SK-N-SH (cell line): ENCODE data around the gene SLC38A3. TPM values are rescaled to one million over a fixed set of nuclear protein-coding genes. Genes with fewer than 3 reads are reported as not detected.

Experiments
- CTCF ChIA-PET: fragments of 300-600, 350-600 bp; formaldehyde crosslinking; extraction: SDS; loops from one replicate; lab custom pipeline; 2021; lab: Yijun Ruan, JAX
- POLR2A ChIA-PET: fragments of 350-600 bp; sonication (Branson Sonifier 250); formaldehyde crosslinking; extraction: SDS; loops from one replicate; lab custom pipeline; 2020; ENCODE audit warnings: antibody characterized with exemption, inconsistent platforms; lab: Yijun Ruan, JAX
- DNase-seq: peaks from one replicate; pipeline ENCODE4 v3.0.0; 2012
- H2AFZ ChIP-seq: fragments of 200-600 bp; sonication (generic); 2 replicates; pipeline ENCODE4 v1.8.1; 2016; ENCODE audit warnings: antibody characterized with exemption, mild to moderate bottlenecking, low read depth
- H3F3A ChIP-seq: fragments of 200-600 bp; sonication (generic); replicated peaks from 2 replicates; pipeline ENCODE3; 2016; ENCODE audit warnings: antibody characterized with exemption, mild to moderate bottlenecking; ENCODE audit not compliant: insufficient read depth
- H3K27ac ChIP-seq, 2 experiments: fragments of 200-500 bp in 1 of 2; fragments of 200-600 bp in 1 of 2; sonication (Bioruptor generic) in 1 of 2; sonication (generic), shearing (Covaris generic) in 1 of 2; 2 replicates each; pipeline versions ENCODE4 v1.5.1 to v1.6.1; 2014 to 2016; ENCODE audit warnings: low read depth in 2 of 2, inconsistent platforms in 1 of 2, low read length in 1 of 2, mild to moderate bottlenecking in 1 of 2, mixed read lengths in 1 of 2
- H3K27me3 ChIP-seq: fragments of 200-600 bp; sonication (generic), shearing (Covaris generic); 2 replicates; pipeline ENCODE4 v1.6.1; 2016; ENCODE audit warnings: mixed run types; ENCODE audit not compliant: insufficient read depth
- H3K36me3 ChIP-seq, 2 experiments: fragments of 200-500 bp in 1 of 2; fragments of 200-600 bp in 1 of 2; sonication (Bioruptor generic) in 1 of 2; sonication (generic) in 1 of 2; replicated peaks in 1 of 2; 2 replicates each; pipeline versions ENCODE3 to v1.5.1; 2014 to 2016; ENCODE audit warnings: low read length in 1 of 2, mild to moderate bottlenecking in 1 of 2; ENCODE audit not compliant: insufficient read depth in 2 of 2, control insufficient read depth in 1 of 2
- H3K4me1 ChIP-seq, 2 experiments: fragments of 200-500 bp in 1 of 2; fragments of 200-600 bp in 1 of 2; sonication (Bioruptor generic) in 1 of 2; sonication (generic), shearing (Covaris generic) in 1 of 2; 2 replicates each; pipeline versions ENCODE4 v1.5.1 to v1.6.1; 2014 to 2016; ENCODE audit warnings: low read depth in 1 of 2, low read length in 1 of 2, mixed run types in 1 of 2; ENCODE audit not compliant: insufficient read depth in 2 of 2, control insufficient read depth in 1 of 2
- H3K4me2 ChIP-seq: fragments of 200-600 bp; sonication (generic), shearing (Covaris generic); 2 replicates; pipeline ENCODE4 v1.6.1; 2017; ENCODE audit warnings: mixed run types
- H3K4me3 ChIP-seq, 2 experiments: fragments of 200-500 bp in 1 of 2; fragments of 200-600 bp in 1 of 2; sonication (Bioruptor generic) in 1 of 2; sonication (generic), shearing (Covaris generic) in 1 of 2; 2 replicates each; pipeline versions ENCODE4 v1.5.1 to v1.8.1; 2014 to 2016; ENCODE audit warnings: low read depth in 2 of 2, inconsistent platforms in 1 of 2, low read length in 1 of 2, mild to moderate bottlenecking in 1 of 2, mixed read lengths in 1 of 2, moderate library complexity in 1 of 2
- H3K79me2 ChIP-seq: fragments of 200-600 bp; sonication (generic); 2 replicates; pipeline ENCODE4 v1.8.1; 2017; ENCODE audit warnings: mild to moderate bottlenecking; ENCODE audit not compliant: insufficient read depth
- H3K9ac ChIP-seq: fragments of 200-600 bp; sonication (generic); 2 replicates; pipeline ENCODE4 v1.6.1; 2017; ENCODE audit warnings: mixed run types
- H3K9me2 ChIP-seq: fragments of 200-600 bp; sonication (generic); 2 replicates; pipeline ENCODE4 v1.6.1; 2017; ENCODE audit warnings: mixed run types
- H3K9me3 ChIP-seq: fragments of 200-600 bp; sonication (generic); 2 replicates; pipeline ENCODE4 v1.6.1; 2017; ENCODE audit warnings: mixed run types, mild to moderate bottlenecking, moderate library complexity
- H4K20me1 ChIP-seq: fragments of 200-600 bp; sonication (generic); 2 replicates; pipeline ENCODE4 v1.6.1; 2017; ENCODE audit warnings: mild to moderate bottlenecking, mixed run types; ENCODE audit not compliant: insufficient read depth
- CHD2 ChIP-seq: fragments of 150-350 bp; IDR thresholded peaks from 2 replicates; pipeline ENCODE4 v1.6.1; 2018; ENCODE audit warnings: low read length; ENCODE audit not compliant: partially characterized antibody
- EP300 ChIP-seq, 2 experiments: IDR thresholded peaks; 2 replicates each; pipeline versions ENCODE4 v1.4.0 to v1.6.1; 2012; ENCODE audit warnings: borderline replicate concordance in 1 of 2, low read depth in 1 of 2, low read length in 1 of 2
- FOXJ3 ChIP-seq: sonication (generic); formaldehyde crosslinking; IDR thresholded peaks from 2 replicates; pipeline ENCODE4 v1.5.1; 2020; ENCODE audit warnings: mild to moderate bottlenecking, missing genetic modification reagents
- FOXM1 ChIP-seq: IDR thresholded peaks from 2 replicates; pipeline ENCODE4 v1.4.0; 2012; ENCODE audit warnings: low read depth, mild to moderate bottlenecking
- GATA2 ChIP-seq: sonication (generic); formaldehyde crosslinking; IDR thresholded peaks from 2 replicates; pipeline ENCODE4 v1.5.0; 2020; ENCODE audit warnings: mild to moderate bottlenecking, missing genetic modification reagents
- IRF3 ChIP-seq: fragments of 150-350 bp; IDR thresholded peaks from 2 replicates; pipeline ENCODE4 v1.6.1; 2016; ENCODE audit warnings: mild to moderate bottlenecking, low read depth, low read length
- JUND ChIP-seq: IDR thresholded peaks from 2 replicates; pipeline ENCODE4 v1.4.0; 2012
- MEF2A ChIP-seq: IDR thresholded peaks from 2 replicates; pipeline ENCODE4 v1.4.0; 2012; ENCODE audit warnings: low read depth, borderline replicate concordance
- MXI1 ChIP-seq: IDR thresholded peaks from 2 replicates; pipeline ENCODE4 v1.6.1; 2012; ENCODE audit warnings: mild to moderate bottlenecking, low read depth, low read length, improper control_type of control experiment
- PBX3 ChIP-seq: IDR thresholded peaks from 2 replicates; pipeline ENCODE4; 2012
- POLR2AphosphoS5 ChIP-seq: IDR thresholded peaks from 2 replicates; pipeline ENCODE4 v1.6.1; 2012; ENCODE audit warnings: low read depth, low read length
- RAD21 ChIP-seq: IDR thresholded peaks from 2 replicates; pipeline ENCODE4 v1.6.1; 2012; ENCODE audit warnings: mild to moderate bottlenecking, low read length
- RCOR1 ChIP-seq: fragments of 150-350 bp; IDR thresholded peaks from 2 replicates; pipeline ENCODE4 v1.6.1; 2017; ENCODE audit warnings: antibody characterized with exemption, low read length
- REST ChIP-seq: IDR thresholded peaks from 2 replicates; pipeline ENCODE4 v1.6.1; 2012; ENCODE audit warnings: mild to moderate bottlenecking, low read depth, low read length, moderate library complexity
- RFX5 ChIP-seq: IDR thresholded peaks from 2 replicates; pipeline ENCODE4 v1.6.1; 2012; ENCODE audit warnings: mild to moderate bottlenecking, improper control_type of control experiment, low read length
- RXRA ChIP-seq: IDR thresholded peaks from 2 replicates; pipeline ENCODE4 v1.4.0; 2012; ENCODE audit warnings: low read depth, mild to moderate bottlenecking, borderline replicate concordance
- TCF12 ChIP-seq: IDR thresholded peaks from 2 replicates; pipeline ENCODE4 v1.4.0; 2012
- USF1 ChIP-seq: IDR thresholded peaks from 2 replicates; pipeline ENCODE4 v1.4.0; 2012; ENCODE audit warnings: low read depth, borderline replicate concordance
- WGBS: methylation state at CpG from one replicate; pipeline ENCODE4 v1.1.6; 2017; ENCODE audit warnings: low lambda C conversion rate; 5-methylcytosine and 5-hydroxymethylcytosine counted together
- polyA plus RNA-seq, 3 experiments: library from polyadenylated mRNA; depleted of rRNA; stranded (reverse); fragments of >200 nt; gene quantifications; 2 replicates each; pipeline ENCODE4 v1.2.3, GENCODE V29; 2012

Gene SLC38A3
- polyA plus RNA-seq, 1 of the 3 experiments (the other 2 are of a cell fraction): 0.84 TPM

DNA sequence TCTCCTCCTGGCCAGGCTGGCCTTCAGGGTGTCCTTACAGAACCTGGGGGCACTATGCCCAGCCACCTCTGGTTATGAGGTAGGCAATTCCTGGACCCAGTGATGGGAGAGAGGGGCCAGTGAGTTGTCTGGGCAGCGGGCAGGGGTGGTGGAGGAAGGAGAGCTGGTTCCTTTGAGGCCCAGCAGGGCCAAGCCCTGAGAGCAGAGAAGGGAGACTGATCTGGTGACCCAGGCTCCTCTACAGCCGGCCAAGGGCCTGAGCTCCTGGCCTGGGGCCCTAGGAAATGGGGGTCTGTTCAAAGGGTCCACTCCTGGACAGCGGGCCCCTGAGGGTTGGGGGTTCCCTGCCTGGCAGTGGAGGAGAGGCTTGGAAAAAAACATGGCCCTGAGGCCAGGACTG is 7.9 kb downstream of the SLC38A3 start:
- DNase-seq: no peak
- H3K9me2 ChIP-seq: no peaks in the 10 kb centered on the region
- no peak overlapping the region for H2AFZ ChIP-seq
- H4K20me1 ChIP-seq: no peaks in the 10 kb centered on the region
- H3K9me3 ChIP-seq: no peaks in the 10 kb centered on the region
- peaks cover 0 to 4% of the 10 kb centered on the region in 2 experiments; a peak in 1 of 4 replicates for H3K4me1 ChIP-seq
- ChIA-PET CTCF (interaction anchor here (0.7 to 61.6 kb wide), 7 partner anchors 9 to 91 kb away, joined by 3 to 1375 read pairs (median 12); partner anchors contain the start of gene GNAT1), POLR2A (no interaction called here)
- H3K27ac ChIP-seq: no peak overlapping the region
- H3K9ac ChIP-seq: no peak overlapping the region
- no peaks in the 10 kb centered on the region for H3K79me2 ChIP-seq
- 80% methylated on average over 1 of the region's 3 CpGs for WGBS
- H3K4me2 ChIP-seq: no peak overlapping the region
- no peaks in the 10 kb centered on the region for H3K27me3 ChIP-seq
- no peak overlapping the region for H3K4me3 ChIP-seq
- H3K36me3 ChIP-seq: no peaks in the 10 kb centered on the region
- no peaks in the 10 kb centered on the region for H3F3A ChIP-seq
- TF ChIP-seq RCOR1: no peak
- TF ChIP-seq MXI1: no peak
- TF ChIP-seq RFX5: no peak
- no peak for TF ChIP-seq RXRA
- TF ChIP-seq JUND: no peak
- no peak for TF ChIP-seq REST
- no peak for TF ChIP-seq GATA2 (CRISPR knock-in tag)
- no peak for TF ChIP-seq POLR2AphosphoS5
- no peak for TF ChIP-seq RAD21
- TF ChIP-seq FOXJ3: no peak
- no peak for TF ChIP-seq CHD2
- TF ChIP-seq TCF12: no peak
- no peak for TF ChIP-seq PBX3
- no peak for TF ChIP-seq EP300 (IDR thresholded peaks at IDR 0.05; ENCODE audit: borderline replicate concordance in 1 of 2, low read depth in 1 of 2, low read length in 1 of 2)
- TF ChIP-seq USF1: no peak
- TF ChIP-seq MEF2A: no peak
- no peak for TF ChIP-seq FOXM1
- TF ChIP-seq IRF3: no peak
